ENCODE data around the gene KCNQ5.

KCNQ5 gene

DNA sequence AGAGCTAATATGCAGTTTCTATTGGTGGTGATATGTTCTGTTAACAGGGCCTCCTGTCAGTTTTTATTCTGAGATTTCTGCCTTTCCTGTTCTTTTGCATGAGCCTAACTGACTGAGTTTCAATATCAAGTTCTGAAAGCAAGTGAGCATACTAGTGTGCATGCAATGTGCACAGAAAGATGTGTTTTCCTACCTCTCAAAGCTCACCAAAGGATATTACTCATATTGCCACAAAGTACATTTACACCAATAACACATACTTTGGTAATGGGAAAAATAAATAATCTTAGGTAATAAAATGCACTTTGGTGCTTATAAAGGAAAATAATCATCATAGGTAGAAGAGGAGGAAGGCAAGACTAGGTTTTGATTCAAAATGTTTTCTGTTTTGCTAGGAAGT is 408.4 kb downstream of the KCNQ5 start:
- H3K9me3 ChIP-seq (replicated peaks in 1 of 11): no peaks in the 10 kb centered on the region; a peak in 1 of 22 replicates
- no peak overlapping the region for H3K4me2 ChIP-seq
- peak overlapping the region in 2 of 11 experiments; percentile 26 to 27; a peak in 1 of 22 replicates for H3K27ac ChIP-seq
- H3K4me1 ChIP-seq: peaks cover 0 to 28% (median 0%) of the 10 kb centered on the region in 10 experiments; a peak in 9 of 20 replicates
- 0 out of 22 replicates have a peak, but pooled peaks cover 0 to 6% (median 0%) of the 10 kb centered on the region in 11 experiments for H4K20me1 ChIP-seq
- peaks cover 0 to 10% (median 4%) of the 10 kb centered on the region in 11 experiments; a peak in 10 of 22 replicates for H3K36me3 ChIP-seq
- H3K9ac ChIP-seq: no peak overlapping the region
- TF ChIP-seq Cebpa-rat (IDR thresholded peaks at IDR 0.05): no peak
- no peaks in the 10 kb centered on the region for H3K27me3 ChIP-seq
- no peak overlapping the region for H3K4me3 ChIP-seq

DNA sequence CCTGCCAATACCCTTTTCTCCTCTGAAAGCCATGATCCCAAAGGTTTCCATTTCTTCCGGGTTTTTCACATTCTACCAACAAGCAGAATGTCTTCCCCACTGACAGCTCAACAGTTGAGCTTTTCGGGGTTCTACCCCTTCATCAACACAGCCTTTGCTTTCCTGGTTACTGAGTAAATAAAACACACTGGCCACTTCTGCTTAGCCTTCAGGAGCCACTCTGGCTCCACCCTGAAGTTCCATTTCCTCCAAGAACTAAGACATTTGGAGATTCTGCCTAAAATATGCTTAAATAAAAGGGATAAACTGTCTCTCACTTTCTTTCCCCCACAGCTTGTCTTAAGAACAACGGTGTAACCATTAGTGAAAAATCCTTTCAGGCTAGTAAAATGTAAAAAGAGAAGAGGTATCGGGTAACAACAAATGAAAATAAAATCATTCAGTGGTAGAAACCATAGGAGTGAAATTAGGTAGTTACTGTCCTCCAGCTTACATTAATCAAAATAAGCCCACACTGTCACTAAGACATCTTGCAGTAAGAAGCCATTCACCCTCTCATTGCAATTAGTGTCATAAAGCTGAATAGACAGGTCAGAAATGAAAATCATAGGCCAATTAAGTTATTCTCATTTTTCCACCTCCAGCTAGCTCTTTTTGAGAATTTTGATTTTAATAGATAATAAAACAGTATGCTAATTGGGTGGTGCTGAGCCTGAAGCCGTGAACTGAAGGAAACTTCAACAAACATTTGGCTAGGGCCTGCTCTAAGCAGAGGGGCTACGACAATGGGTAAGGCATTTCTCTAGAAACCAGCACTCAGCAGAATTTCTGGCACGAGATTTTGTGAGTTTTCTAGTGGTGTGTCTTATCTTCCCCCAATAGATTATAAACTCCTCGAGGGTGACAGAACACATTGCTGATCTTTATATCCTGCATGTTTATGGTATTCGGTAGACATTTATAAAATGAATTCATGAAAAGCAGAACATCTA is 409.2 kb downstream of the KCNQ5 start:
- Histone ChIP-seq H3K9ac (no peak overlapping the region), H3K27ac (peak overlapping the region in 2 of 11 experiments; percentile 26 to 27; a peak in 2 of 22 replicates)

DNA sequence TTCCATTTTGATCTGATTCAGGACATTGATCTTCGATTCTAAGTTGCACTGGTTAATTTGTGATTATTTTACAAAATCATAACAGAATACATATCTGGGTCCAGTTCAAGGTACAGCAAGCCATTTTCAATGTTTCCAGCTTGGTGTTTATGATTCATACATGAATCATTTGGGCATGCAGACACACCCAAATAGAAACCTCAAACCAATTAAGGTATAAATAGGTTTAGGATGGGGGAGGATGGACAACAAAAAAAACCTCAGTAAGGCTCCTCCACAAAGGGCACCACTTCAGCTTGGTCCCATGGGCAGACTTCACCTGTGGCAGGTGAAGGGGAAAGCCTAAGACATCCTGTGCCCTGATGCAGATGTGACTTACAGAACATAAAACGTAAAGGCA is 410.7 kb downstream of the KCNQ5 start:
- H3K4me1 ChIP-seq: peaks cover 0 to 28% (median 0%) of the 10 kb centered on the region in 10 experiments; a peak in 9 of 20 replicates
- H3K4me3 ChIP-seq: no peak overlapping the region
- H4K20me1 ChIP-seq: 0 out of 22 replicates have a peak, but pooled peaks cover 0 to 6% (median 0%) of the 10 kb centered on the region in 11 experiments
- no peak for TF ChIP-seq Cebpa-rat (IDR thresholded peaks at IDR 0.05)
- no peak overlapping the region for H3K9ac ChIP-seq
- peaks cover 0 to 10% (median 0%) of the 10 kb centered on the region in 11 experiments; a peak in 8 of 22 replicates for H3K9me3 ChIP-seq (replicated peaks in 1 of 11)
- peak overlapping the region in 2 of 11 experiments; percentile 1 to 30; a peak in 3 of 22 replicates for H3K27ac ChIP-seq
- no peaks in the 10 kb centered on the region for H3K27me3 ChIP-seq
- H3K36me3 ChIP-seq: peaks cover 0 to 18% (median 8%) of the 10 kb centered on the region in 11 experiments; a peak in 13 of 22 replicates
- peak overlapping the region in 3 of 11 experiments; percentile 26 to 43 (median 34); a peak in 5 of 22 replicates for H3K4me2 ChIP-seq

More for the DNA sequence above, 409.2 kb downstream of the KCNQ5 start:
- Histone ChIP-seq H3K27me3 (no peaks in the 10 kb centered on the region), H3K36me3 (peaks cover 0 to 15% (median 8%) of the 10 kb centered on the region in 11 experiments; a peak in 13 of 22 replicates), H3K4me1 (peaks cover 0 to 28% (median 0%) of the 10 kb centered on the region in 10 experiments; a peak in 9 of 20 replicates), H3K4me3 (no peak overlapping the region), H3K9me3 (replicated peaks in 1 of 11) (peaks cover 0 to 4% (median 0%) of the 10 kb centered on the region in 11 experiments; a peak in 1 of 22 replicates), H4K20me1 (0 out of 22 replicates have a peak, but pooled peaks cover 0 to 6% (median 0%) of the 10 kb centered on the region in 11 experiments), H3K4me2 (peak overlapping the region in 1 of 11 experiments; percentile 26; a peak in 1 of 22 replicates)
- no peak for TF ChIP-seq Cebpa-rat (IDR thresholded peaks at IDR 0.05)

DNA sequence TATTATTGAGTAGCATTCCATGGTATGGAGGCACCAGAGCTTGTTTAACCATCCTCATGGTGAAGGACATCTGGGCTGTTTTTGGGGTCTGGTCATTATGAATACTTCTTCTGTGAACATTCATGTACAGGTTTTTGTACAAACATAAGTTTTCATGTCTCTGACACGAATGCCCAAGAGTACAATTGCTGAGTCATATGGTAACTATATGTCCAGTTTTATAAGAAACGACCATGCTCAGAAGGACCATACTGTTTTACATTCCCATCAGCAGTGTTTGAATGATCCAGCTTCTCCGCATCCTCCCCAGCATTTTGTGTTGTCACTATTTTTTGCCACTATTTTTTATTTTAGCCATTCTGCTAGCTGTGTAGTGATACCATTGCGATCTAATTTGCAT is 414.8 kb downstream of the KCNQ5 start:
- Histone ChIP-seq H4K20me1 (no peaks in the 10 kb centered on the region), H3K4me1 (peaks cover 0 to 12% (median 0%) of the 10 kb centered on the region in 10 experiments; a peak in 8 of 20 replicates), H3K4me2 (no peak overlapping the region), H3K27me3 (no peaks in the 10 kb centered on the region), H3K4me3 (no peak overlapping the region), H3K9ac (no peak overlapping the region), H3K36me3 (peaks cover 0 to 28% (median 16%) of the 10 kb centered on the region in 11 experiments; a peak in 15 of 22 replicates), H3K27ac (no peak overlapping the region), H3K9me3 (replicated peaks in 1 of 11) (peaks cover 9 to 33% (median 17%) of the 10 kb centered on the region in 11 experiments; a peak in 19 of 22 replicates)
- no peak for TF ChIP-seq Cebpa-rat (IDR thresholded peaks at IDR 0.05)

DNA sequence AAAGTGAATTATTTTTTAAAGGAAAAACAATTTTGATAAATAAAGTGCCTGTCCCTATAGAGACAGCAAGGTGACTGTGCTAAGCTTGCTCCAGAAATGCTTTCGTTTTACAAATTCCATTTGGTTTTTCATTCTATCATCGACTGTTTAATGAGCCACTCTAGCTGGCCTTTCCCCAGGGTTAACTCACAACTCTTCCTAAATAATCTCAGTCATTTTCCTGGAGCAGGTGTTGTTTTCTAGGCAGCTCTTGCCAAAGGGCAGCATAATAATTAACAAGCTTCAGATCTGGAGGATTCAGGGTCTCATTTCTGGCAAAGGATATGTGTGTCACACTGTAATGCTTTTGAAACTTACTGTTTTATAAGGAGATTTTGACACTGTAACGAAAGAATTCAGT is 419.2 kb downstream of the KCNQ5 start:
- H3K36me3 ChIP-seq: peaks cover 0 to 52% (median 36%) of the 10 kb centered on the region in 11 experiments; a peak in 19 of 22 replicates
- H3K4me3 ChIP-seq: no peak overlapping the region
- no peaks in the 10 kb centered on the region for H3K4me1 ChIP-seq
- no peaks in the 10 kb centered on the region for H4K20me1 ChIP-seq
- H3K9me3 ChIP-seq (replicated peaks in 1 of 11): peaks cover 9 to 33% (median 17%) of the 10 kb centered on the region in 11 experiments; a peak in 19 of 22 replicates
- H3K27ac ChIP-seq: no peak overlapping the region
- TF ChIP-seq Cebpa-rat (IDR thresholded peaks at IDR 0.05): no peak
- no peaks in the 10 kb centered on the region for H3K27me3 ChIP-seq
- H3K4me2 ChIP-seq: no peak overlapping the region
- H3K9ac ChIP-seq: no peak overlapping the region

DNA sequence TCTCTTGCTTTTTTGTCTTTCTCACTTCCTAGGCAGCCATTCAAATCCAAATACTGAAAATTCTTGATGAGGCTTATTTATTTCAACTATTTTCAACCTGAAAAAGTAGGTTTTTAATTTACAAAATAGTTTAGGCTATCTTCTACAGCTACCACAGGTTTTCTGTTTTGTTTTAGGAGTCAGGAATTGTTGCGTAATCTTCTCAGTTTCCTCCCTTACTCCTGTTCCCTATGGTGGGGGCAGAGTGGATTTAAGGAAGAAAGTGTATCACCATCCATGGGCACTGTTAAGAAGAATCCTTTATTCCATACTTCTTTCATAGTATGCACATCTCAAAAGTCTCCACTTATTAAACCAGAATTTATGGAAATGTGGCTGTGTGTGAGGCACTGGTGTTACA is 421.0 kb downstream of the KCNQ5 start:
- Histone ChIP-seq H3K36me3 (peaks cover 0 to 59% (median 39%) of the 10 kb centered on the region in 11 experiments; a peak in 19 of 22 replicates), H4K20me1 (no peaks in the 10 kb centered on the region), H3K9me3 (replicated peaks in 1 of 11) (peaks cover 9 to 24% (median 17%) of the 10 kb centered on the region in 11 experiments; a peak in 19 of 22 replicates), H3K27ac (no peak overlapping the region), H3K27me3 (no peaks in the 10 kb centered on the region), H3K4me1 (no peaks in the 10 kb centered on the region), H3K4me2 (no peak overlapping the region), H3K9ac (no peak overlapping the region), H3K4me3 (no peak overlapping the region)
- peak in 3 of 11 experiments; percentile 10 to 64 (median 23); a peak in 4 of 22 replicates for TF ChIP-seq Cebpa-rat (IDR thresholded peaks at IDR 0.05)

DNA sequence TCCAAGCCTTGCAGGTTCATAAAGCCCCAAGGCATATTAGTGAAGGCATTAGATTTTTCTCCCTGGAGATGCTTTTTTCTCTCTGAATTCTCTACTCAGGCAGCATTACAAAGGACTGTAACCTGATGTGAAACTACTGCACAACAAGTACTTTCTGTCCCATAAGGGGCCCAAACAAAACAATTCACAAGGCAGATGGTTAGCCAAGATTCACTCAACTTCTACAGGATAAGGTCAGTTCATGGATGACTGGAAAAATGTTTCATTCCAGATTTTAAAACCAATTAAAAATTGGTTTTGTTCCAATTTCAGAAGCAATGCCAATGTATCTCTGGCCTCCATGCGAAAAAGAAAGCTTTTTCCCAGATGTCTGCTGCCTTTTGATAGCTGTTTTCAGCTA is 421.6 kb downstream of the KCNQ5 start:
- Histone ChIP-seq H3K4me1 (no peaks in the 10 kb centered on the region), H3K9ac (no peak overlapping the region), H3K4me3 (no peak overlapping the region), H3K36me3 (peaks cover 0 to 61% (median 40%) of the 10 kb centered on the region in 11 experiments; a peak in 19 of 22 replicates), H3K4me2 (no peak overlapping the region), H3K27ac (no peak overlapping the region), H3K9me3 (replicated peaks in 1 of 11) (peaks cover 9 to 19% (median 14%) of the 10 kb centered on the region in 11 experiments; a peak in 20 of 22 replicates), H4K20me1 (no peaks in the 10 kb centered on the region), H3K27me3 (no peaks in the 10 kb centered on the region)
- TF ChIP-seq Cebpa-rat (IDR thresholded peaks at IDR 0.05): no peak

DNA sequence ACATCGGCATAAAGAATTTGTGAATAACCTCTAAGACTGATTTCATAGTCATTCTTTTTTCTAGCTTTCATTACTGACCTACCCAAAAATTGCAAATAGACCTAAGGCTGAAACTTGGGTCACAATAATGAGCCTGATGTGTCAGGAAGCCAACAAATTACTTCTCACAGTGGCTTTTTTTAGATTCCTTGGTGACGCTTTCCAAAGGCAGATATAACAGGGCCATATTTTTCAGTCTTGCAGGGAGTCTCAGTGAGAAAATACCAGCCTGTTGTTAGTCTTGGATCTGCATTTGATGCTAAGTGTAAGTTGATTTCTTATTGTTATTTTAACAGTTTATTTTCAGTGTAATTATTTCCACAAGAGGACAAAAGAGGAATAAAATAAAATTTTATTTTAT is 423.7 kb downstream of the KCNQ5 start:
- no peaks in the 10 kb centered on the region for H3K4me1 ChIP-seq
- no peak for TF ChIP-seq Cebpa-rat (IDR thresholded peaks at IDR 0.05)
- H3K27ac ChIP-seq: no peak overlapping the region
- no peaks in the 10 kb centered on the region for H4K20me1 ChIP-seq
- H3K9me3 ChIP-seq (replicated peaks in 1 of 11): peaks cover 0 to 7% (median 0%) of the 10 kb centered on the region in 11 experiments; a peak in 3 of 22 replicates
- H3K4me3 ChIP-seq: no peak overlapping the region
- H3K9ac ChIP-seq: no peak overlapping the region
- no peaks in the 10 kb centered on the region for H3K27me3 ChIP-seq
- peaks cover 0 to 67% (median 38%) of the 10 kb centered on the region in 11 experiments; a peak in 19 of 22 replicates for H3K36me3 ChIP-seq
- no peak overlapping the region for H3K4me2 ChIP-seq
